HepG2 (cell line): ENCODE measurements around the gene TCFL5. TPM values are rescaled to one million over a fixed set of nuclear protein-coding genes. Genes with fewer than 3 reads are reported as not detected.
A peak's percentile ranks its signal among the peaks of the same experiment; 100 is the strongest.

Experiments used
- BCL3 ChIP-seq: sonication (generic); formaldehyde crosslinking; IDR thresholded peaks from 2 replicates; pipeline ENCODE4 v1.5.1; 2020; ENCODE audit warnings: mild to moderate bottlenecking, missing genetic modification reagents, moderate library complexity
- CENPBD1 ChIP-seq: sonication (generic); formaldehyde crosslinking; IDR thresholded peaks from 2 replicates; pipeline ENCODE4 v1.8.0; 2022; ENCODE audit warnings: missing genetic modification reagents, low read depth, mild to moderate bottlenecking, borderline replicate concordance
- EED ChIP-seq: sonication (generic); formaldehyde crosslinking; IDR thresholded peaks from 2 replicates; pipeline ENCODE4 v1.5.0; 2020; ENCODE audit warnings: mild to moderate bottlenecking, missing genetic modification reagents
- ESRRA ChIP-seq: sonication (generic); formaldehyde crosslinking; IDR thresholded peaks from 2 replicates; pipeline ENCODE4 v1.5.1; 2020; ENCODE audit warnings: mild to moderate bottlenecking, low read depth, missing genetic modification reagents
- GMEB2 ChIP-seq: IDR thresholded peaks from 2 replicates; pipeline ENCODE4 v1.6.1; 2016; ENCODE audit warnings: missing biosample characterization, missing genetic modification reagents, low read depth
- HMG20A ChIP-seq: IDR thresholded peaks from 2 replicates; pipeline ENCODE4 v1.6.1; 2016; ENCODE audit warnings: borderline replicate concordance
- LBX2 ChIP-seq: sonication (generic); formaldehyde crosslinking; IDR thresholded peaks from 2 replicates; pipeline ENCODE4 v1.5.0; 2020; ENCODE audit warnings: missing genetic modification reagents, mild to moderate bottlenecking, borderline replicate concordance
- LCORL ChIP-seq, 2 experiments: fragments of 450-650 bp in 1 of 2; sonication (generic) in 1 of 2; formaldehyde crosslinking in 1 of 2; IDR thresholded peaks; 2 replicates each; pipeline versions ENCODE4 v1.5.0 to v1.6.1; 2017 to 2020; ENCODE audit warnings: antibody characterized with exemption in 1 of 2, missing genetic modification reagents in 1 of 2
- MTF2 ChIP-seq: sonication (generic); formaldehyde crosslinking; IDR thresholded peaks from 2 replicates; pipeline ENCODE4 v1.5.0; 2020; ENCODE audit warnings: missing genetic modification reagents, borderline replicate concordance
- NRL ChIP-seq: sonication (generic); formaldehyde crosslinking; IDR thresholded peaks from 2 replicates; pipeline ENCODE4 v1.5.0; 2020; ENCODE audit warnings: missing genetic modification reagents, mild to moderate bottlenecking, moderate library complexity, borderline replicate concordance
- RFX1 ChIP-seq: fragments of 450-650 bp; IDR thresholded peaks from 2 replicates; pipeline ENCODE4 v1.6.1; 2017
- SATB2 ChIP-seq: sonication (generic); formaldehyde crosslinking; IDR thresholded peaks from 2 replicates; pipeline ENCODE4 v1.5.0; 2020; ENCODE audit warnings: missing genetic modification reagents
- SKI ChIP-seq: fragments of 450-650 bp; IDR thresholded peaks from one replicate; pipeline ENCODE4 v1.6.1; 2018; ENCODE audit warnings: mild to moderate bottlenecking; ENCODE audit not compliant: partially characterized antibody
- SKIL ChIP-seq: sonication (generic); formaldehyde crosslinking; IDR thresholded peaks from 2 replicates; pipeline ENCODE4 v1.8.0; 2022; ENCODE audit warnings: missing genetic modification reagents, mild to moderate bottlenecking, moderate library complexity, borderline replicate concordance
- SP5 ChIP-seq: IDR thresholded peaks from 2 replicates; pipeline ENCODE4 v1.6.1; 2016; ENCODE audit warnings: low read depth, borderline replicate concordance
- TIGD3 ChIP-seq: sonication (generic); formaldehyde crosslinking; IDR thresholded peaks from 2 replicates; pipeline ENCODE4 v1.5.1; 2020; ENCODE audit warnings: mild to moderate bottlenecking, missing genetic modification reagents, borderline replicate concordance
- ZBTB21 ChIP-seq: sonication (generic); formaldehyde crosslinking; IDR thresholded peaks from 2 replicates; pipeline ENCODE4 v1.4.0; 2020; ENCODE audit warnings: missing genetic modification reagents
- ZBTB33 ChIP-seq: sonication (generic); formaldehyde crosslinking; IDR thresholded peaks from 2 replicates; pipeline ENCODE4 v1.4.0; 2020; ENCODE audit warnings: missing genetic modification reagents
- ZMYM4 ChIP-seq: sonication (generic); formaldehyde crosslinking; IDR thresholded peaks from 2 replicates; pipeline ENCODE4 v1.8.1; 2023; ENCODE audit warnings: mild to moderate bottlenecking, missing genetic modification reagents
- ZNF180 ChIP-seq: sonication (generic); formaldehyde crosslinking; IDR thresholded peaks from 2 replicates; pipeline ENCODE4 v1.4.0; 2020; ENCODE audit warnings: low read depth, missing genetic modification reagents, borderline replicate concordance
- ZNF777 ChIP-seq: sonication (generic); formaldehyde crosslinking; IDR thresholded peaks from 2 replicates; pipeline ENCODE4 v1.4.0; 2020; ENCODE audit warnings: missing genetic modification reagents
- ZNF891 ChIP-seq: sonication (generic); formaldehyde crosslinking; IDR thresholded peaks from 2 replicates; pipeline ENCODE4 v1.5.0; 2020; ENCODE audit warnings: mild to moderate bottlenecking, missing genetic modification reagents
- polyA plus RNA-seq, 8 experiments: library from polyadenylated mRNA; depleted of rRNA in 3 of 8; stranded (reverse) in 7 of 8; unstranded in 1 of 8; fragments of >200 nt; fragmentation: Illumina TruSeq in 4 of 8; extraction: Trizol in 4 of 8; gene quantifications; 2 replicates each; pipeline versions ENCODE4 v1.2.1 to v1.2.3, GENCODE V29; 2011 to 2016; ENCODE audit warnings: low read depth in 4 of 8, missing spikeins in 1 of 8, mixed read lengths in 1 of 8; ENCODE audit not compliant: insufficient read depth in 1 of 8
- total RNA-seq, 5 experiments: library from RNA; depleted of rRNA; stranded (reverse); fragments of >200 nt; fragmentation: Illumina TruSeq; extraction: Trizol; gene quantifications; 2 replicates each; pipeline ENCODE4 v1.2.3, GENCODE V29; 2016; ENCODE audit warnings: low read depth in 1 of 5

Gene TCFL5
- total and polyA plus RNA-seq, 2 of the 13 experiments (the other 11 are each of a cell fraction or from before 2014, with no cell fraction given) = 14.8 to 20.0 TPM

- TF ChIP-seq TIGD3 (CRISPR knock-in tag) (0 out of 2 replicates have a peak, but pooled peaks have one; percentile 34), ESRRA (CRISPR knock-in tag) (no peak), ZMYM4 (CRISPR knock-in tag) (0 out of 2 replicates have a peak, but pooled peaks have one; percentile 42), SP5 (CRISPR knock-in tag) (no peak), BCL3 (CRISPR knock-in tag) (no peak), ZBTB21 (CRISPR knock-in tag) (no peak; the same call in 1 of the 2 replicates), ZBTB33 (no peak), ZNF180 (CRISPR knock-in tag) (no peak), HMG20A (CRISPR knock-in tag) (no peak), SATB2 (CRISPR knock-in tag) (no peak), SKI (no peak), LCORL (IDR thresholded peaks at IDR 0.05) (no peak), LCORL (CRISPR knock-in tag; IDR thresholded peaks at IDR 0.05) (peak; percentile 39; the same call in 1 of the 2 replicates), CENPBD1 (CRISPR knock-in tag) (no peak), ZNF891 (no peak; the same call in 1 of the 2 replicates), SKIL (CRISPR knock-in tag) (peak; percentile 63; the same call in 1 of the 2 replicates), EED (CRISPR knock-in tag) (peak; percentile 87; the same call in 1 of the 2 replicates), ZNF777 (CRISPR knock-in tag) (no peak), MTF2 (CRISPR knock-in tag) (no peak), GMEB2 (CRISPR knock-in tag) (no peak), LBX2 (CRISPR knock-in tag) (peak; percentile 80; the same call in 1 of the 2 replicates), RFX1 (no peak), NRL (CRISPR knock-in tag) (peak; percentile 19; the same call in 1 of the 2 replicates)
Observed at GRCh38 chr20:62793757-62794006, 67.9 kb downstream of the TCFL5 start (continued).
